SH-SY5Y (cell line): Measurements from ENCODE around the gene CELF2.

Source experiments
- GATA2 ChIP-seq: IDR thresholded peaks from 2 replicates; pipeline ENCODE4 v1.6.1; 2011; ENCODE audit warnings: mild to moderate bottlenecking, low read depth, low read length
- GATA3 ChIP-seq: IDR thresholded peaks from 2 replicates; pipeline ENCODE4 v1.6.1; 2011; ENCODE audit warnings: low read depth, mild to moderate bottlenecking, low read length, moderate library complexity

- no peak for TF ChIP-seq GATA3
- TF ChIP-seq GATA2, result no peak
Measured at GRCh38 chr10:11179516-11180105, 161.9 kb downstream of the CELF2 start.
